ENCODE data around the gene HERC2.

DNA sequence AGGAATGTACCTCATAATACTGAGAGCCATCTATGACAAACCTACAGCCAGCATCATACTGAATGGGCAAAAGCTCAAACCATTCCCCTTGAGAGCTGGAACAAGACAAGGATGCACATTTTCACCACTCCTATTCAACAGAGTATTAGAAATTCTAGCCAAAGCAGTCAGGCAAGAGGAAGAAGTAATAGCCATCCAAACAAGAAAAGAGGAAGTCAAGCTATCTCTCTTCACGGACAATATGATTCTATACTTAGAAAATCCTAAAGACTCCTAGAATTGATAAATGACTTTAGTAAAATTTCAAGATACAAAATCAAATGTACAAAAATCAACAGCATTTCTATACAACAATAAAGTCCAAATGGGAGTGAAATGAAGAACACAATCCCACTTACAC lies 253.0 kb downstream of the HERC2 start:
- TF ChIP-seq CTCF (IDR thresholded peaks at IDR 0.05; ENCODE audit: low read length) (no peak), EZH2 (IDR thresholded peaks at IDR 0.05; ENCODE audit: borderline replicate concordance, low read length) (no peak)

Data from OCI-LY1 (cell line).